ENCODE measurements around the gene TESK2. TPM values are rescaled to one million over a fixed set of nuclear protein-coding genes. Genes with fewer than 3 reads are reported as not detected.

TESK2 gene
- polyA plus RNA-seq, 1 donor from 2014 or later = 0.51 TPM

DNA sequence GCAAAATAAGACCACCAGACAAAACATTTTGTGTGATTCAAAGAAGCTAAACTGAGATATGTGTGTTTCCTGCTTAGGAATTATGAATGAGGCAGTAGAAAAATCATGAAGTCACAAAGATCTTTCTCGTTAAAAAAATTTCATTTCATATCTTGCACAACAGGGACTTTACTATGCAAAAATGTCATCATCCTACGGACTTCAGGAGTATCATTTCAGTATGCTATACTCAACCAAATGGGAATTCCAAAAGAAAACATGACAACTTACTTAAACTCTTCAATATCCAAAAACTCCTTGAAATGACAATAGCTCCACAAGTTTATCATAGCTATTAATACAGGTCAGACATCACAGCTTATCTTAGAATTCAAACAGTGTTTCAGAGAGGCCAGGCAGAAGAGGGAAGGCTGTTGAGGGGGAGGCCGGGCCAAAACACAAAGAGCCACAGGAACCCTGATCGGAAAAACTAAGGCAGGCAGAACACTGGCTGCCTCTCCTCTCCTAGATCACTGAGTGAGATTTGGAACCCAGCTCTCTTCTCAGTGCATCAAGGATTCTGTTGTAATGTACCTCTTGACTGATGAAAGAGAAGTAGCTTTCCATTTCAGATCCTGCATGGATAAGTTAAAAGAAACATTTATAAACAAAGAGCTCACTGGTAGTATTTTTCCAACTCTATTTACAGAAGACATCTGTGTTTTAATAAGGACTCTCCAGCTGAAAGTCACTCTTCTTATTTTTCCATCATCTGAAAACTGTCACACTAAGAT is 66.9 kb downstream of the TESK2 start:
- H3K36me3 ChIP-seq (ENCODE audit: insufficient read depth, low read length) = no peaks in the 10 kb centered on the region
- no peak overlapping the region for H3K27ac ChIP-seq (ENCODE audit: low read length)
- no peak overlapping the region for H3K9ac ChIP-seq (ENCODE audit: low read length)
- no peaks in the 10 kb centered on the region for H3K27me3 ChIP-seq (ENCODE audit: insufficient read depth, low read depth, low read length)
- no peaks in the 10 kb centered on the region for H3F3A ChIP-seq (ENCODE audit: insufficient read depth, low read length, poor library complexity, severe bottlenecking)
- H3K4me3 ChIP-seq (ENCODE audit: low read length) = no peak overlapping the region
- H3K9me3 ChIP-seq (ENCODE audit: low read length) = no peaks in the 10 kb centered on the region
- H3K4me2 ChIP-seq (ENCODE audit: low read length) = no peak overlapping the region
- TF ChIP-seq SMC3 (conservative IDR thresholded peaks at IDR 0.05; ENCODE audit: poor library complexity) = no peak
- no peak for TF ChIP-seq MXI1 (conservative IDR thresholded peaks at IDR 0.05; ENCODE audit: poor library complexity, severe bottlenecking)
- no peak for TF ChIP-seq POLR2AphosphoS5 (IDR thresholded peaks at IDR 0.05)
- TF ChIP-seq, protein P1, sequence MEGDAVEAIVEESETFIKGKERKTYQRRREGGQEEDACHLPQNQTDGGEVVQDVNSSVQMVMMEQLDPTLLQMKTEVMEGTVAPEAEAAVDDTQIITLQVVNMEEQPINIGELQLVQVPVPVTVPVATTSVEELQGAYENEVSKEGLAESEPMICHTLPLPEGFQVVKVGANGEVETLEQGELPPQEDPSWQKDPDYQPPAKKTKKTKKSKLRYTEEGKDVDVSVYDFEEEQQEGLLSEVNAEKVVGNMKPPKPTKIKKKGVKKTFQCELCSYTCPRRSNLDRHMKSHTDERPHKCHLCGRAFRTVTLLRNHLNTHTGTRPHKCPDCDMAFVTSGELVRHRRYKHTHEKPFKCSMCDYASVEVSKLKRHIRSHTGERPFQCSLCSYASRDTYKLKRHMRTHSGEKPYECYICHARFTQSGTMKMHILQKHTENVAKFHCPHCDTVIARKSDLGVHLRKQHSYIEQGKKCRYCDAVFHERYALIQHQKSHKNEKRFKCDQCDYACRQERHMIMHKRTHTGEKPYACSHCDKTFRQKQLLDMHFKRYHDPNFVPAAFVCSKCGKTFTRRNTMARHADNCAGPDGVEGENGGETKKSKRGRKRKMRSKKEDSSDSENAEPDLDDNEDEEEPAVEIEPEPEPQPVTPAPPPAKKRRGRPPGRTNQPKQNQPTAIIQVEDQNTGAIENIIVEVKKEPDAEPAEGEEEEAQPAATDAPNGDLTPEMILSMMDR (IDR thresholded peaks at IDR 0.05; ENCODE audit: poor library complexity, severe bottlenecking) = no peak
- no peak for TF ChIP-seq EZH2 (IDR thresholded peaks at IDR 0.05; ENCODE audit: borderline replicate concordance, insufficient read depth, low read length, poor library complexity, severe bottlenecking)
- no peak overlapping the region for H2AFZ ChIP-seq (ENCODE audit: low read depth, low read length)
- H4K20me1 ChIP-seq (ENCODE audit: insufficient read depth) = no peaks in the 10 kb centered on the region
- no peaks in the 10 kb centered on the region for H3K79me2 ChIP-seq (replicated peaks; ENCODE audit: insufficient read depth, low read length)
- H3K9me2 ChIP-seq (ENCODE audit: insufficient read depth, low read length) = no peaks in the 10 kb centered on the region

DNA sequence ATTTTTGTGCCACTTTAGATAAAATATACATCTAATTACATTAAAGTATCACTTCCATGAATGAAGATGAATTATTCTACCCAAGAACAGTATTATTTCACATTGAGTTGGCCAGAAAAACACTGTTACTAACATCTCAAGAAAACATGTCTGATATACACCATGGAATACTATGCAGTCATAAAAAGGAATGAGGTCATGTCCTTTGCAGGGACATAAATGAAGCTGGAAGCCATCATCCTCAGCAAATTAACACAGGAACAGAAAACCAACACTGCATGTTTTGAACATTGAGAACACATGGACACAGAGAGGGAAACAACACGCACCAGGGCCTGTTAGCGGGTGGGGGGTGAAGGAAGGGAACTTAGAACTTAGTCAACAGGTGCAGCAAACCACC is 69.0 kb downstream of the TESK2 start:
- no peaks in the 10 kb centered on the region for H3K79me2 ChIP-seq (replicated peaks; ENCODE audit: insufficient read depth, low read length)
- no peaks in the 10 kb centered on the region for H4K20me1 ChIP-seq (ENCODE audit: insufficient read depth)
- H3K4me2 ChIP-seq (ENCODE audit: low read length) = no peak overlapping the region
- no peaks in the 10 kb centered on the region for H3K9me3 ChIP-seq (ENCODE audit: low read length)
- no peak overlapping the region for H2AFZ ChIP-seq (ENCODE audit: low read depth, low read length)
- H3K9ac ChIP-seq (ENCODE audit: low read length) = no peak overlapping the region
- H3F3A ChIP-seq (ENCODE audit: insufficient read depth, low read length, poor library complexity, severe bottlenecking) = no peaks in the 10 kb centered on the region
- H3K4me3 ChIP-seq (ENCODE audit: low read length) = no peak overlapping the region
- no peak overlapping the region for H3K27ac ChIP-seq (ENCODE audit: low read length)
- TF ChIP-seq REST (IDR thresholded peaks at IDR 0.05; ENCODE audit: borderline replicate concordance) (no peak), POLR2AphosphoS5 (IDR thresholded peaks at IDR 0.05) (no peak), SMC3 (conservative IDR thresholded peaks at IDR 0.05; ENCODE audit: poor library complexity) (no peak), RAD21 (conservative IDR thresholded peaks at IDR 0.05) (no peak)
- no peaks in the 10 kb centered on the region for H3K27me3 ChIP-seq (ENCODE audit: insufficient read depth, low read depth, low read length)
- no peaks in the 10 kb centered on the region for H3K9me2 ChIP-seq (ENCODE audit: insufficient read depth, low read length)
- H3K36me3 ChIP-seq (ENCODE audit: insufficient read depth, low read length) = no peaks in the 10 kb centered on the region

- TF ChIP-seq SMC3 (conservative IDR thresholded peaks at IDR 0.05; ENCODE audit: poor library complexity) = no peak
- TF ChIP-seq RAD21 (conservative IDR thresholded peaks at IDR 0.05) = no peak
- TF ChIP-seq EP300 (conservative IDR thresholded peaks at IDR 0.05; ENCODE audit: poor library complexity, severe bottlenecking) = no peak
- no peak for TF ChIP-seq TAF1 (IDR thresholded peaks at IDR 0.05; ENCODE audit: low read depth)
- TF ChIP-seq, protein P1 (IDR thresholded peaks at IDR 0.05; ENCODE audit: poor library complexity, severe bottlenecking) = no peak
- no peak for TF ChIP-seq REST (IDR thresholded peaks at IDR 0.05; ENCODE audit: borderline replicate concordance)
- TF ChIP-seq POLR2AphosphoS5 (IDR thresholded peaks at IDR 0.05) = no peak
- no peak for TF ChIP-seq MXI1 (conservative IDR thresholded peaks at IDR 0.05; ENCODE audit: poor library complexity, severe bottlenecking)
- TF ChIP-seq EZH2 (IDR thresholded peaks at IDR 0.05; ENCODE audit: borderline replicate concordance, insufficient read depth, low read length, poor library complexity, severe bottlenecking) = no peak
- Histone ChIP-seq H3K4me2 (ENCODE audit: low read length) (no peak overlapping the region), H3K9ac (ENCODE audit: low read length) (no peak overlapping the region), H3K27me3 (ENCODE audit: insufficient read depth, low read depth, low read length) (no peaks in the 10 kb centered on the region), H3K9me3 (ENCODE audit: low read length) (no peaks in the 10 kb centered on the region), H3K4me3 (ENCODE audit: low read length) (no peak overlapping the region), H4K20me1 (ENCODE audit: insufficient read depth) (no peaks in the 10 kb centered on the region), H3K9me2 (ENCODE audit: insufficient read depth, low read length) (no peaks in the 10 kb centered on the region), H3K79me2 (replicated peaks; ENCODE audit: insufficient read depth, low read length) (no peaks in the 10 kb centered on the region), H3K36me3 (ENCODE audit: insufficient read depth, low read length) (no peaks in the 10 kb centered on the region), H3K27ac (ENCODE audit: low read length) (no peak overlapping the region), H2AFZ (ENCODE audit: low read depth, low read length) (no peak overlapping the region), H3F3A (ENCODE audit: insufficient read depth, low read length, poor library complexity, severe bottlenecking) (no peaks in the 10 kb centered on the region)
These were observed 76.2 kb downstream of the TESK2 start for GRCh38 chr1:45414746-45415145.

Measured in neural cell (in vitro differentiated cells).